GM19238 (cell line): ENCODE measurements around the gene PCIF1.
"Not testable (repeated sequence)": the region's sequence is repeated elsewhere in the genome, so short reads cannot be mapped to it uniquely, and the experiment has no call there.

Experiments
- DNase-seq: peaks from one replicate; pipeline ENCODE4 v3.0.0; 2011; ENCODE audit warnings: low spot score; ENCODE audit not compliant: insufficient read length

The PCIF1 gene

GRCh38 chr20:45965169-45966002, 30.9 kb downstream of the PCIF1 start:
- DNase-seq: no peak

- no peak for DNase-seq
These were observed 33.1 kb downstream of the PCIF1 start for GRCh38 chr20:45967551-45968080.

- DNase-seq: no peak
These were observed 33.7 kb downstream of the PCIF1 start for GRCh38 chr20:45968081-45968671.

GRCh38 chr20:45968801-45969711, 34.6 kb downstream of the PCIF1 start:
- no peak for DNase-seq

- no peak for DNase-seq
These were observed 35.5 kb downstream of the PCIF1 start for GRCh38 chr20:45969712-45970634.

- no peak for DNase-seq
These were observed 36.4 kb downstream of the PCIF1 start for GRCh38 chr20:45970646-45971424.

GRCh38 chr20:45971425-45971674, 36.9 kb downstream of the PCIF1 start:
- no peak for DNase-seq

GRCh38 chr20:45971675-45972499, 37.4 kb downstream of the PCIF1 start, which contains the start of gene ZNF335:
TSS of gene ZNF335 (minus strand) at chr20:45972203. CDS start at chr20:45971410, 793 bp downstream.
- DNase-seq: peak; percentile 96

- DNase-seq: peak; percentile 94
These were observed 38.2 kb downstream of the PCIF1 start for GRCh38 chr20:45972500-45973183.

- no peak for DNase-seq
These were observed 40.5 kb downstream of the PCIF1 start for GRCh38 chr20:45974896-45975565.

GRCh38 chr20:45975686-45976085, 41.2 kb downstream of the PCIF1 start:
- DNase-seq: no peak

- no peak for DNase-seq
These were observed 41.6 kb downstream of the PCIF1 start for GRCh38 chr20:45976086-45976485.

GRCh38 chr20:45981261-45981660, 46.8 kb downstream of the PCIF1 start:
- no peak for DNase-seq

GRCh38 chr20:45983279-45983743, 48.8 kb downstream of the PCIF1 start:
- DNase-seq: no peak

- DNase-seq: no peak
These were observed 51.1 kb downstream of the PCIF1 start for GRCh38 chr20:45985573-45985972.

- DNase-seq: peak; percentile 74
These were observed 52.8 kb downstream of the PCIF1 start for GRCh38 chr20:45987108-45987780.

- DNase-seq: not testable (repeated sequence)
These were observed 54.3 kb downstream of the PCIF1 start for GRCh38 chr20:45988830-45989229.
